ENCODE results near the gene SYT12. TPM values are rescaled to one million over a fixed set of nuclear protein-coding genes. Genes with fewer than 3 reads are reported as not detected.
A peak's percentile ranks its signal among the peaks of the same experiment; 100 is the strongest.

Gene SYT12
- total and polyA plus RNA-seq, 4 donors, result 0.47 to 12.1 (median 1.4) TPM

- Histone ChIP-seq H3K4me3 (ENCODE audit: low read depth in 1 of 3, low read length in 3 of 3) (no peak overlapping the region), H3K9ac (ENCODE audit: low read depth in 1 of 2, low read length in 2 of 2) (no peak overlapping the region), H3K4me1 (ENCODE audit: control insufficient read depth in 4 of 4, insufficient read depth in 4 of 4, low read length in 3 of 4) (peaks cover 2 to 14% (median 8%) of the 10 kb centered on the region in 4 donors), H3K27me3 (ENCODE audit: control insufficient read depth in 4 of 4, insufficient read depth in 4 of 4, low read length in 3 of 4) (no peaks in the 10 kb centered on the region), H3K9me3 (ENCODE audit: control insufficient read depth in 4 of 4, low read length in 3 of 4) (no peaks in the 10 kb centered on the region), H3K27ac (ENCODE audit: low read depth in 1 of 2, low read length in 2 of 2) (no peak overlapping the region), H3K36me3 (ENCODE audit: control insufficient read depth in 4 of 4, insufficient read depth in 3 of 4, low read depth in 1 of 4, low read length in 3 of 4) (peaks cover 0 to 3% (median 1%) of the 10 kb centered on the region in 4 donors)
- no peak for DNase-seq (ENCODE audit: low spot score)
- TF ChIP-seq ATF3 (IDR thresholded peaks at IDR 0.05) (no peak), RAD21 (IDR thresholded peaks at IDR 0.05) (no peak), YY1 (IDR thresholded peaks at IDR 0.05) (no peak), FOXA1 (IDR thresholded peaks at IDR 0.05) (no peak), HNF4G (IDR thresholded peaks at IDR 0.05) (no peak), HNF4A (conservative IDR thresholded peaks at IDR 0.05) (peak; percentile 54 to 65), EGR1 (IDR thresholded peaks at IDR 0.05; ENCODE audit: low read depth in 2 of 2) (no peak), ZBTB33 (IDR thresholded peaks at IDR 0.05) (no peak), RXRA (IDR thresholded peaks at IDR 0.05) (peak; percentile 16 to 34), GABPA (IDR thresholded peaks at IDR 0.05 in 1 of 2, conservative IDR thresholded peaks at IDR 0.05 in 1 of 2) (no peak), FOXA2 (IDR thresholded peaks at IDR 0.05) (no peak), NR2F2 (IDR thresholded peaks at IDR 0.05) (no peak), JUND (IDR thresholded peaks at IDR 0.05) (no peak), TAF1 (conservative IDR thresholded peaks at IDR 0.05) (no peak), CTCF (IDR thresholded peaks at IDR 0.05; ENCODE audit: low read depth, low read length, missing input control) (no peak)
- TF ChIP-seq, protein P1, sequence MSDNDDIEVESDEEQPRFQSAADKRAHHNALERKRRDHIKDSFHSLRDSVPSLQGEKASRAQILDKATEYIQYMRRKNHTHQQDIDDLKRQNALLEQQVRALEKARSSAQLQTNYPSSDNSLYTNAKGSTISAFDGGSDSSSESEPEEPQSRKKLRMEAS (IDR thresholded peaks at IDR 0.05), result no peak
- TF ChIP-seq, protein P2, sequence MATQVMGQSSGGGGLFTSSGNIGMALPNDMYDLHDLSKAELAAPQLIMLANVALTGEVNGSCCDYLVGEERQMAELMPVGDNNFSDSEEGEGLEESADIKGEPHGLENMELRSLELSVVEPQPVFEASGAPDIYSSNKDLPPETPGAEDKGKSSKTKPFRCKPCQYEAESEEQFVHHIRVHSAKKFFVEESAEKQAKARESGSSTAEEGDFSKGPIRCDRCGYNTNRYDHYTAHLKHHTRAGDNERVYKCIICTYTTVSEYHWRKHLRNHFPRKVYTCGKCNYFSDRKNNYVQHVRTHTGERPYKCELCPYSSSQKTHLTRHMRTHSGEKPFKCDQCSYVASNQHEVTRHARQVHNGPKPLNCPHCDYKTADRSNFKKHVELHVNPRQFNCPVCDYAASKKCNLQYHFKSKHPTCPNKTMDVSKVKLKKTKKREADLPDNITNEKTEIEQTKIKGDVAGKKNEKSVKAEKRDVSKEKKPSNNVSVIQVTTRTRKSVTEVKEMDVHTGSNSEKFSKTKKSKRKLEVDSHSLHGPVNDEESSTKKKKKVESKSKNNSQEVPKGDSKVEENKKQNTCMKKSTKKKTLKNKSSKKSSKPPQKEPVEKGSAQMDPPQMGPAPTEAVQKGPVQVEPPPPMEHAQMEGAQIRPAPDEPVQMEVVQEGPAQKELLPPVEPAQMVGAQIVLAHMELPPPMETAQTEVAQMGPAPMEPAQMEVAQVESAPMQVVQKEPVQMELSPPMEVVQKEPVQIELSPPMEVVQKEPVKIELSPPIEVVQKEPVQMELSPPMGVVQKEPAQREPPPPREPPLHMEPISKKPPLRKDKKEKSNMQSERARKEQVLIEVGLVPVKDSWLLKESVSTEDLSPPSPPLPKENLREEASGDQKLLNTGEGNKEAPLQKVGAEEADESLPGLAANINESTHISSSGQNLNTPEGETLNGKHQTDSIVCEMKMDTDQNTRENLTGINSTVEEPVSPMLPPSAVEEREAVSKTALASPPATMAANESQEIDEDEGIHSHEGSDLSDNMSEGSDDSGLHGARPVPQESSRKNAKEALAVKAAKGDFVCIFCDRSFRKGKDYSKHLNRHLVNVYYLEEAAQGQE (IDR thresholded peaks at IDR 0.05), result no peak
- WGBS, result 67% methylated on average over 6 of the region's 6 CpGs
These were observed 53.3 kb downstream of the SYT12 start for GRCh38 chr11:67076202-67076601.
